22Rv1 (cell line): ENCODE data around the gene CWF19L2.
"Not testable (repeated sequence)": the region's sequence is repeated elsewhere in the genome, so short reads cannot be mapped to it uniquely, and the experiment has no call there.

ENCODE experiments used
- H3K27ac ChIP-seq: fragments of 450-650 bp; 2 replicates; pipeline ENCODE4 v1.5.1; 2017
- CTCF ChIP-seq: fragments of 450-650 bp; IDR thresholded peaks from 2 replicates; pipeline ENCODE4 v1.5.1; 2017; ENCODE audit warnings: mild to moderate bottlenecking
- ZFX ChIP-seq: fragments of 450-650 bp; IDR thresholded peaks from 2 replicates; pipeline ENCODE4 v1.6.1; 2017; ENCODE audit warnings: antibody characterized with exemption, borderline replicate concordance

The CWF19L2 gene

GRCh38 chr11:107457558-107458271 lies at the start of gene CWF19L2:
CWF19L2 (minus strand) TSS chr11:107457825; CDS start chr11:107457816, 9 bp downstream.
- H3K27ac ChIP-seq: peak within 1 kb of the TSS; percentile 62
- TF ChIP-seq ZFX (no peak), CTCF (peak; percentile 8; the same call in 1 of the 2 replicates)

- no peak overlapping the region for H3K27ac ChIP-seq
- TF ChIP-seq CTCF: no peak
- TF ChIP-seq ZFX: no peak
Measured at GRCh38 chr11:107505647-107506225, 48.1 kb upstream of the CWF19L2 start.

GRCh38 chr11:107504981-107505380 lies 47.4 kb upstream of the CWF19L2 start:
- TF ChIP-seq CTCF: no peak
- no peak for TF ChIP-seq ZFX
- no peak overlapping the region for H3K27ac ChIP-seq

GRCh38 chr11:107501713-107502112 lies 44.1 kb upstream of the CWF19L2 start:
- H3K27ac ChIP-seq: no peak overlapping the region
- TF ChIP-seq ZFX: no peak
- TF ChIP-seq CTCF: no peak

- H3K27ac ChIP-seq: not testable (repeated sequence)
Measured at GRCh38 chr11:107497371-107497770, 39.7 kb upstream of the CWF19L2 start.

GRCh38 chr11:107496011-107496410 lies 38.4 kb upstream of the CWF19L2 start:
- TF ChIP-seq ZFX (no peak), CTCF (no peak)
- no peak overlapping the region for H3K27ac ChIP-seq

- H3K27ac ChIP-seq: no peak overlapping the region
- no peak for TF ChIP-seq ZFX
- no peak for TF ChIP-seq CTCF
Measured at GRCh38 chr11:107494055-107494454, 36.4 kb upstream of the CWF19L2 start.
